Liver (tissue), 9 donors: ENCODE results near the gene LHPP. TPM values are rescaled to one million over a fixed set of nuclear protein-coding genes. Genes with fewer than 3 reads are reported as not detected.

Experiments used
- DNase-seq: peaks from one replicate; pipeline ENCODE4 v3.0.0-alpha.2; 2017; ENCODE audit warnings: low spot score
- H3K27ac ChIP-seq, 2 donors: one replicate each; pipeline ENCODE4 v1.7.0; 2013; ENCODE audit warnings: inconsistent platforms in 2 of 2, low read length in 2 of 2, control low read depth in 1 of 2, low read depth in 1 of 2, mild to moderate bottlenecking in 1 of 2
- H3K27me3 ChIP-seq, 4 donors: one replicate each; pipeline versions ENCODE4 v1.6.1 to v1.7.0; 2013; ENCODE audit warnings: low read length in 3 of 4, inconsistent platforms in 1 of 4, mild to moderate bottlenecking in 1 of 4, moderate library complexity in 1 of 4; ENCODE audit not compliant: control insufficient read depth in 4 of 4, insufficient read depth in 4 of 4
- H3K36me3 ChIP-seq, 4 donors: one replicate each; pipeline versions ENCODE4 v1.6.1 to v1.7.0; 2013; ENCODE audit warnings: low read length in 3 of 4, mild to moderate bottlenecking in 3 of 4, low read depth in 1 of 4, moderate library complexity in 1 of 4; ENCODE audit not compliant: control insufficient read depth in 4 of 4, insufficient read depth in 3 of 4
- H3K4me1 ChIP-seq, 4 donors: one replicate each; pipeline versions ENCODE4 v1.6.1 to v1.7.0; 2013; ENCODE audit warnings: low read length in 3 of 4, mild to moderate bottlenecking in 3 of 4, moderate library complexity in 1 of 4; ENCODE audit not compliant: control insufficient read depth in 4 of 4, insufficient read depth in 4 of 4
- H3K4me3 ChIP-seq, 3 donors: one replicate each; pipeline versions ENCODE4 v1.6.1 to v1.7.0; 2013; ENCODE audit warnings: low read length in 3 of 3, control low read depth in 1 of 3, low read depth in 1 of 3, mild to moderate bottlenecking in 1 of 3
- H3K9ac ChIP-seq, 2 donors: one replicate each; pipeline ENCODE4 v1.7.0; 2013; ENCODE audit warnings: low read length in 2 of 2, mild to moderate bottlenecking in 2 of 2, moderate library complexity in 2 of 2, control low read depth in 1 of 2, low read depth in 1 of 2
- H3K9me3 ChIP-seq, 4 donors: one replicate each; pipeline versions ENCODE4 v1.6.1 to v1.7.0; 2013; ENCODE audit warnings: low read length in 3 of 4; ENCODE audit not compliant: control insufficient read depth in 4 of 4
- EGR1 ChIP-seq, 2 donors: IDR thresholded peaks; 2 replicates each; pipeline ENCODE4 v1.6.1; 2016 to 2018; ENCODE audit warnings: antibody characterized with exemption in 2 of 2, low read depth in 2 of 2
- FOXA1 ChIP-seq: IDR thresholded peaks from 2 replicates; pipeline ENCODE4 v1.6.1; 2016; ENCODE audit warnings: antibody characterized with exemption
- GABPA ChIP-seq, 2 donors: IDR thresholded peaks in 1 of 2; conservative IDR thresholded peaks in 1 of 2; 2 replicates each; pipeline ENCODE4 v1.6.1; 2016; ENCODE audit warnings: antibody characterized with exemption in 2 of 2, mild to moderate bottlenecking in 1 of 2, moderate library complexity in 1 of 2
- HNF4A ChIP-seq, 2 donors: conservative IDR thresholded peaks; 2 replicates each; pipeline ENCODE4 v1.6.1; 2016; ENCODE audit warnings: antibody characterized with exemption in 2 of 2, mild to moderate bottlenecking in 2 of 2
- HNF4G ChIP-seq: IDR thresholded peaks from 2 replicates; pipeline ENCODE4 v1.6.1; 2016; ENCODE audit warnings: antibody characterized with exemption
- NR2F2 ChIP-seq: IDR thresholded peaks from 2 replicates; pipeline ENCODE4 v1.6.1; 2016; ENCODE audit warnings: antibody characterized with exemption
- RAD21 ChIP-seq, 2 donors: IDR thresholded peaks; 2 replicates each; pipeline ENCODE4 v1.6.1; 2016; ENCODE audit warnings: antibody characterized with exemption in 2 of 2, mild to moderate bottlenecking in 2 of 2
- REST ChIP-seq: IDR thresholded peaks from 2 replicates; pipeline ENCODE4 v1.6.1; 2016; ENCODE audit warnings: antibody characterized with exemption, mild to moderate bottlenecking
- RXRA ChIP-seq, 2 donors: IDR thresholded peaks; 2 replicates each; pipeline ENCODE4 v1.6.1; 2017 to 2018; ENCODE audit warnings: antibody characterized with exemption in 2 of 2, mild to moderate bottlenecking in 1 of 2
- SP1 ChIP-seq: IDR thresholded peaks from 2 replicates; pipeline ENCODE4 v1.6.1; 2018; ENCODE audit warnings: antibody characterized with exemption, mild to moderate bottlenecking
- YY1 ChIP-seq: IDR thresholded peaks from 2 replicates; pipeline ENCODE4 v1.6.1; 2016; ENCODE audit warnings: antibody characterized with exemption, mild to moderate bottlenecking
- WGBS: extraction: QIAGEN DNeasy Blood & Tissue Kit; methylation state at CpG from one replicate; pipeline ENCODE4 v1.1.7; 2013; 5-methylcytosine and 5-hydroxymethylcytosine counted together
- polyA plus RNA-seq, 2 donors: library from polyadenylated mRNA; stranded (reverse) in 1 of 2; unstranded in 1 of 2; fragments of 200-250 nt in 1 of 2; fragments of >200 nt in 1 of 2; fragmentation: Nextera tagmentation in 1 of 2; extraction: Ambion mirVana in 1 of 2; gene quantifications; one replicate each; pipeline versions ENCODE4 v1.2.1 to v1.2.3, GENCODE V29; 2013 to 2015
- total RNA-seq, 2 donors: library from RNA; depleted of rRNA; stranded (reverse); fragments of >200 nt; gene quantifications; one replicate each; pipeline ENCODE4 v1.2.3, GENCODE V29; 2014
- TF ChIP-seq, protein P1 (sequence below): IDR thresholded peaks from 2 replicates; pipeline ENCODE4 v1.6.1; 2016; ENCODE audit warnings: antibody characterized with exemption
- TF ChIP-seq, protein P2 (sequence below): IDR thresholded peaks from 2 replicates; pipeline ENCODE4 v1.6.1; 2016; ENCODE audit warnings: antibody characterized with exemption
- donor health status: healthy.
- donor health status: healthy.
- donor health status: healthy.
- donor health status: healthy.
- donor health status: healthy.

The LHPP gene
- total and polyA plus RNA-seq, 4 donors, result 15.9 to 39.9 (median 26.2) TPM

DNA sequence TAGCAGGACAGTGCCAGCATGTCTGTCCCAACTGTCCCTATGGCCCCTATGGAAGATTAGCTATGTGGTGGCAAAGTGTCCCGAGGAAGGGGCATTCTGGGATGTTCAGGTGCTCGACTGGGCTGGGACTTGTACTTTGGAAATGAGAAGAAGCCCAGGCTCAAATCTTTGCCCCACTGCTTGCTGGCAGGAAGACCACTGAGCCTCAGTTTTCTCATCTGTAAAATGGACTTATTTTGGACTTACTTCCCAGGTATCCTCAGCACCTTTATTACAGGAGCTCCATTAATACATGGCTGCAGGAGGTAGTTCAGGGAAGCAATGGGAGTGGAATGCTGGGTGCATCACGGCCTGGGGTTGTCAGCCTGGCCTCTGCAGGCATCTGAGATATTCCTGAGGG is 71.2 kb downstream of the LHPP start:
- Histone ChIP-seq H3K36me3 (no peaks in the 10 kb centered on the region), H3K27ac (no peak overlapping the region), H3K4me3 (no peak overlapping the region), H3K9ac (no peak overlapping the region), H3K9me3 (no peaks in the 10 kb centered on the region), H3K27me3 (no peaks in the 10 kb centered on the region), H3K4me1 (no peaks in the 10 kb centered on the region)
- no peak for TF ChIP-seq FOXA1
- no peak for TF ChIP-seq EGR1 (IDR thresholded peaks at IDR 0.05; ENCODE audit: low read depth in 2 of 2)
- DNase-seq, result no peak
- WGBS, result 93% methylated on average over 3 of the region's 3 CpGs

DNA sequence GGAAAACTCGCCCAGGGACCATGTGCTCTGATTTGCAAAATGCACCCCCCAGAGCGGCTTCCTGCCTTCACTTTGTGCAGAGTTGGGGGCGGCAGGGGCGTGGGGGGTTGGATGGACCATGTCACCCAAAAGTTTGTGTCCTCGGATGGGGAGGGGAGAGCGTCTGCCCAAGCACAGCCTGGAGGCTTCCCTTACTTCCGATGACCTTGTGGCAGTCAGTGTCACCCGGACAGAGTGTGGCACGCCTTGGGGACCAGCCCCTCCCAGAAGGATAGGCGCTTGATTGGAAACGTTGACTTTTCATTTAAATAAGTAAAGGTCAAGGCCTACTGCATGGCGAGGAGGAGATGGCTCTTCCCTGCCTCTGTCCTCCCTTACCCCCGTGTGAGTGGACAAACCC is 71.6 kb downstream of the LHPP start:
- no peak overlapping the region for H3K4me3 ChIP-seq
- no peak for DNase-seq
- H3K9me3 ChIP-seq, result no peaks in the 10 kb centered on the region
- no peaks in the 10 kb centered on the region for H3K4me1 ChIP-seq
- no peak overlapping the region for H3K9ac ChIP-seq
- TF ChIP-seq SP1, result no peak
- TF ChIP-seq REST, result no peak
- no peak for TF ChIP-seq RXRA (IDR thresholded peaks at IDR 0.05)
- no peak for TF ChIP-seq YY1
- TF ChIP-seq, protein P1, sequence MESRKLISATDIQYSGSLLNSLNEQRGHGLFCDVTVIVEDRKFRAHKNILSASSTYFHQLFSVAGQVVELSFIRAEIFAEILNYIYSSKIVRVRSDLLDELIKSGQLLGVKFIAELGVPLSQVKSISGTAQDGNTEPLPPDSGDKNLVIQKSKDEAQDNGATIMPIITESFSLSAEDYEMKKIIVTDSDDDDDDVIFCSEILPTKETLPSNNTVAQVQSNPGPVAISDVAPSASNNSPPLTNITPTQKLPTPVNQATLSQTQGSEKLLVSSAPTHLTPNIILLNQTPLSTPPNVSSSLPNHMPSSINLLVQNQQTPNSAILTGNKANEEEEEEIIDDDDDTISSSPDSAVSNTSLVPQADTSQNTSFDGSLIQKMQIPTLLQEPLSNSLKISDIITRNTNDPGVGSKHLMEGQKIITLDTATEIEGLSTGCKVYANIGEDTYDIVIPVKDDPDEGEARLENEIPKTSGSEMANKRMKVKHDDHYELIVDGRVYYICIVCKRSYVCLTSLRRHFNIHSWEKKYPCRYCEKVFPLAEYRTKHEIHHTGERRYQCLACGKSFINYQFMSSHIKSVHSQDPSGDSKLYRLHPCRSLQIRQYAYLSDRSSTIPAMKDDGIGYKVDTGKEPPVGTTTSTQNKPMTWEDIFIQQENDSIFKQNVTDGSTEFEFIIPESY, result no peak
- TF ChIP-seq HNF4G, result no peak
- TF ChIP-seq NR2F2, result no peak
- TF ChIP-seq FOXA1, result no peak
- TF ChIP-seq, protein P2, sequence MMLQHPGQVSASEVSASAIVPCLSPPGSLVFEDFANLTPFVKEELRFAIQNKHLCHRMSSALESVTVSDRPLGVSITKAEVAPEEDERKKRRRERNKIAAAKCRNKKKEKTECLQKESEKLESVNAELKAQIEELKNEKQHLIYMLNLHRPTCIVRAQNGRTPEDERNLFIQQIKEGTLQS, result no peak
- no peak for TF ChIP-seq RAD21 (IDR thresholded peaks at IDR 0.05)
- TF ChIP-seq GABPA (IDR thresholded peaks at IDR 0.05 in 1 of 2, conservative IDR thresholded peaks at IDR 0.05 in 1 of 2), result no peak
- H3K27me3 ChIP-seq, result no peaks in the 10 kb centered on the region
- 92% methylated on average over 13 of the region's 13 CpGs for WGBS
- no peak overlapping the region for H3K27ac ChIP-seq
- no peaks in the 10 kb centered on the region for H3K36me3 ChIP-seq

GRCh38 chr10:124534231-124534798 is 72.7 kb downstream of the LHPP start:
- Histone ChIP-seq H3K4me3 (no peak overlapping the region), H3K9ac (no peak overlapping the region), H3K36me3 (no peaks in the 10 kb centered on the region), H3K4me1 (no peaks in the 10 kb centered on the region), H3K27me3 (no peaks in the 10 kb centered on the region), H3K27ac (no peak overlapping the region), H3K9me3 (no peaks in the 10 kb centered on the region)
- WGBS, result 76% methylated on average over 30 of the region's 30 CpGs
- no peak for DNase-seq
- TF ChIP-seq EGR1 (IDR thresholded peaks at IDR 0.05; ENCODE audit: low read depth in 2 of 2) (no peak), HNF4A (conservative IDR thresholded peaks at IDR 0.05) (no peak), RAD21 (IDR thresholded peaks at IDR 0.05) (peak; percentile 43 to 73), NR2F2 (peak; percentile 92), RXRA (IDR thresholded peaks at IDR 0.05) (no peak), YY1 (no peak)
- TF ChIP-seq, protein P2, result no peak
